Left colon (tissue), 2 donors: ENCODE data around the gene NOL6. TPM values are rescaled to one million over a fixed set of nuclear protein-coding genes. Genes with fewer than 3 reads are reported as not detected.
"Not testable (repeated sequence)": the region's sequence is repeated elsewhere in the genome, so short reads cannot be mapped to it uniquely, and the experiment has no call there.

Experiments used
- ATAC-seq: fragments of 200-7000 bp; cut with Tn5 transposase; one replicate; pipeline ENCODE4 v1.9.1; 2020; ENCODE audit warnings: mild to moderate bottlenecking, moderate library complexity
- DNase-seq, 2 donors: peaks; one replicate each; pipeline ENCODE4 v3.0.0-alpha.2; 2020
- intact Hi-C, 2 donors: fragments of 100-400 bp; cut with DNase I in 1 of 2; cut with micrococcal nuclease in 1 of 2; formaldehyde crosslinking; loops; one replicate each; pipeline versions ENCODE4 v1.11.2 to v1.14.0; 2022; cut with DNase I, micrococcal nuclease
- total RNA-seq, 2 donors: library from RNA; stranded (reverse); fragmentation: NEBNext Ultra II Directional; extraction: Animal tissue kit (Norgen Biotek cat#: 25700); gene quantifications; one replicate each; pipeline ENCODE4 v1.2.1, GENCODE V29; 2021
- donor health status: DM: no; HTN: no; CAD: no.
- donor health status: DM: yes; HTN: yes; CAD: no.

The NOL6 gene
- total RNA-seq, 2 donors from 2014 or later, result 14.4 to 20.3 TPM

DNA sequence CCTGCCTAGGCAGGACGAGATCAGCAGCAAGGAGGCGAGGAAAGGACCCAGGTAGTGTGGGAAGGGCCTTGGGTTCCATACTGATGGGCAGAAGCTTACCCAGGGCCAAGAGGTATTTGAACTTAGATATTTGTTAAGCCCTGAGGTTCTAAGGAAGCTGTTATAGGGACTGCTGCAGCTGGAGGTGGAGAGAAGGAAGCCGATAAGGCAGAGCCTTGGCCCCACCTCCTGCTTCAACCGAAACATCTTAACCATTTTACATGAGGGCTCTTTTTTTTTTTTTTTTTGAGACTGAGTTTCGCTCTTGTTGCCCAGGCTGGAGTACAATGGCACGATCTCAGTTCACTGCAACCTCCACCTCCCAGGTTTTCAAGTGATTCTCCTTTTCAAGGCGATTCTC, 17.8 kb downstream of the NOL6 start:
- intact Hi-C loops, result no loop called here
- ATAC-seq (no peak), DNase-seq (no peak)

GRCh38 chr9:33455456-33455855, 18.3 kb downstream of the NOL6 start:
- intact Hi-C loops, ATAC-seq, DNase-seq: not testable (repeated sequence)

DNA sequence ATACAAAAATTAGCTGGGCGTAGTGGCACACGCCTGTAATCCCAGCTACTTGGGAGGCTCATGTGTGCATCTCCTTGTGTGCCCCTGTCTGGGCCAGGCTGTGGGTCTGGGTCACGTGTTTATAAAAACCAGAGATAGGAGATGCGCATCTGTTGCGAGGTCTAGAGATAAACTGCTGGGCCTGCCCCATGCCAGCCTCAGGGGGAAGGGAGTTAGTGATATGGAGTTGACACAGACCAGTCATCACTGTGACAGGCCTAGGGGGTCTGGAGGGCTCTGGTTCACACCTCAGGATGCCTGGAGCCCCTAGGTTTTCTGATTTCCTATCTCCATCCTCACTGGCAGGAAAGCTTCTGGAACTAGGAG, 19.1 kb downstream of the NOL6 start:
- ATAC-seq, DNase-seq, intact Hi-C loops: not testable (repeated sequence)

DNA sequence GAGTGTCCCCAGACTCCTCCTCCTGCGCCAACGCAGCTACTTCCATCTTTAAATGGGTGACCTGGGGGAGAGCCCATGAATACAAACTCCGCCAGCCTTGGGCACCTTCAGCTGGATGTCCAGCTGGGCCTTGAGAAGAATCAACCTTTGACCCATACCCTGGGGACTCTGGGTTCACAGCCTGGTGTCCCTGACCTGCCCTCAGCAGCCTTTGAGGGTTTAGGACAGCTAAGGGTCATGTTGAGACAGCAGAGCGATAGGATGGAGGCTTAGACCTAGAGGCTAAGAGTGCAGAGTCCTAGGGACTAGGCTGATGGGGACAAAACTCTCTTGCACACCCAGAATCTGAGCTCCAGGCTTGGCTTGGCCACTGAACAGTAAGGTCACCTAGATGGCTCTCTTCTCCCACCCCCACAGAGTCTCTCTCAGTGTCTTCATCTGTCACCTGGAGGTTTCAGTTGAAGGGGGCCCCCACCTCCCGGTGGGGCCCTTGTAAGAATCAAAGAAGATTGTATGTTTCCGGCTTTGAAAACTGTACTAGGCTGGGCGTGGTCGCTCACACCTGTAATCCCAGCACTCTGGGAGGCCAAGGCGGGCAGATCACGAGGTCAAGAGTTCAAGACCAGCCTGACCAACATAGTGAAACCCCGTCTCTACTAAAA, 19.6 kb downstream of the NOL6 start:
- intact Hi-C loops, result no loop called here
- DNase-seq (no peak), ATAC-seq (no peak)

GRCh38 chr9:33453286-33453860, 20.4 kb downstream of the NOL6 start:
- DNase-seq (no peak), ATAC-seq (no peak)
- intact Hi-C loops, result no loop called here

GRCh38 chr9:33452828-33453271, 20.9 kb downstream of the NOL6 start:
- ATAC-seq, result peak; percentile 72
- intact Hi-C loops, result no loop called here

GRCh38 chr9:33450621-33451146, 23.0 kb downstream of the NOL6 start:
- intact Hi-C loops, result no loop called here
- DNase-seq (no peak), ATAC-seq (no peak)

More at GRCh38 chr9:33452828-33453271, 20.9 kb downstream of the NOL6 start:
- peak; percentile 41 to 57 for DNase-seq

DNA sequence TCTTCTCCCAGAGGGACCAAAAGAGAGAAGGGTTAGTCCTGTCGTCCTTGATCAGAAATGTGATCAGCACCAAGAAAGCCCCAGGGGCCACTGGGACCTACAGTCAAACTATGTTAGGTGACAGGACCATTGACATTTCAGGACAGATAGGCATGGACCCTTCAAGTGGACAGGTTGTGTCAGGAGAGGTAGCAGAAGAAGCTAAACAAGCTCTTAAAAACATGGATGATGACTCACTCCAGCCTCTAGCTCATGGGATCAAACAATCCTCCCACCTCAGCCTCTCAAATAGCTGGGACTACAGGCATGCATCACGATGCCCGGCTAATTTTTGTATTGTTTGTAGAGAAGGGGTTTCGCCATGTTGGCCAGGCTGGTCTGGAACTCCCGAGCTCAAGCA, 24.0 kb downstream of the NOL6 start:
- intact Hi-C loops, result no loop called here
- ATAC-seq, result no peak
- no peak for DNase-seq

- DNase-seq (no peak), ATAC-seq (no peak)
- intact Hi-C loops, result no loop called here
These were observed 25.7 kb downstream of the NOL6 start for GRCh38 chr9:33447799-33448553.

GRCh38 chr9:33446946-33447798, 26.6 kb downstream of the NOL6 start, which contains the start of gene AQP3:
AQP3 (minus strand) TSS chr9:33447593; CDS start chr9:33447530, 63 bp downstream.
- intact Hi-C loops, result no loop called here
- ATAC-seq, result peak; percentile 91

DNA sequence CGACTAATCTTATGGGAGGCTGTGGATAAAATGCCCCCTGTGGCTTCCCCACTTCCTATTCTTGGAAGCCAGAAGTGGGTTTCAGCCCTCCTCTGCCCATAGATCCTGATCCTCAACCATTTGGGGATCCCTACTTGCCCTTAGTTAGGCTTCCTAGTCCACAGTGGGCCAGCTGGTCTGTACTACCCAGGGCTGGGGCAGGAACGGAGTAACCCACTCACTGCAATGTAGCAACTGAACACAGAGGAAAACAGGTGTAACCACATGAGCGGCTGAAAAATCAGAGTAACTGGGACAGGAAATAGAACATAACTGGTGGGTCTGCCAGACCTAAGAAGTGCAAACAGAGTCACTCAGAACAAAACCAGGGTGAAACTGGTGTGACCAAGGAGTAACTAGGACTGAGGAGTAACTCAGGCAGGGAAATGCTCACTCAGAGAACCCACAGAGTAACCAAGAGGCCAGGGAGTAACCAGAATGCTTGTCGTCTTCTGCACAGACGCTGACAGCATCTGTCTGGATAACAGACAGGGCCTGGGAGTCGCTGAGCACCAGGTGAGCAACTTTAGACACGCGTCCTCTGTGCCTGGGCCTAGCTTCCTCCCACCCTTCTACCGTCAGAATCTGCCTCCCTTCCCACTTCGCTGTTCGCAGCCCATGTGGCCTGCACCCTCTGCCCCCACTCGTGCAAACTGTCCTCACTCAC, 27.3 kb downstream of the NOL6 start:
- DNase-seq, result no peak
- intact Hi-C loops, result no loop called here
- ATAC-seq, result peak; percentile 13

More at GRCh38 chr9:33446946-33447798, 26.6 kb downstream of the NOL6 start, which contains the start of gene AQP3:
- DNase-seq, result peak; percentile 69 to 76

- intact Hi-C loops, result no loop called here
- DNase-seq, result peak in 1 of 2 donors; percentile 35
- ATAC-seq, result peak; percentile 20
These were observed 28.1 kb downstream of the NOL6 start for GRCh38 chr9:33445389-33446239.

DNA sequence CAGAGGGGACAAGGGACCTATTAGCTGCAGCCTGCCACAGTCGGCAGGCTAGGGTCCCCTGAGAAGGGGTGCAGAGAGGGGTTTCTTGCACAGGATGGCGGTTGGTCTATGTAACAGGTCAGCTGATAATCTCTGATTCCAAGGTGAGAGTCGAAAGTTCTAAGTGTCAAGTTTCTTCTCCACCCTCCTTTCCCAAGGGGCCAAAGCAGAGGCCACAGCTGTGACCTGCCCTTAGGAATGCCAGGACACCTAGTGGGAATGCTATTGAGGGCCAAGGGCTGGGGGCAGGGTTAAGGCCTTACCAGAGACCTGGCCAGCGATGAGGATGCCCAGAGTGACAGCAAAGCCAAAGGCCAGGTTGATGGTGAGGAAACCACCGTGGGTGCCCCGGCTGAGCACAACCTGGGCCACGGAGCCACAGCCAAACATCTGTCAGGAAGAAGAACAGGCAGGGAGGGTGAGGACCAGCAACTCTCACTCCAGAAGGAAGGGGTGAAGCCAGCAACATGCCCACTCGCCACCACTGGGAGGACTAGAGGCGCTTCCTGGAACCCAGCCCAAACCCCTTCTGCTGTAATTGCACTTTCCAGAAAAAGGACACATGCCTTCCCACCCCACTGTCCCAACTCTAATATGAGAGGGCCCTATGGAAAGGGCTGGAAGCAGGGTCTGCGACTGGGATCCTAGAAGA, 30.1 kb downstream of the NOL6 start:
- intact Hi-C loops, result no loop called here
- ATAC-seq, result no peak
- DNase-seq, result no peak

DNA sequence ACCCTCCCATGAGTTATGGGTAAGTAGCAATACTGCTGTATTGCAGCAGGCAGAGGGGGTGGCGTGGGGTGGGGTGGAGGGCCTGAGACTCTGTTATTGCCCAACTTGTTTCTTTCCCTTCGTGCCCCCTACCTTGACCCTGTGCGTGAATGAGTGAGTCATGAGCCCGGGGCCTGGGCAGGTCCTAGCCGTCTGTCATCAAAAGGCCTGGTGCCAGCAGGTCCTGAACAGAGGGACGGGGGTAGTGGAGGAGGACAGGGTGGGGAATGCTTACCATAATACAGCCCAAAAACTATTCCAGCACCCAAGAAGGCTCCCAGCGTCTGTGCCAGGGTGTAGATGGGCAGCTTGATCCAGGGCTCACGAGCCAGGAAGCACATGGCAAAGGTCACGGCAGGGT, 30.7 kb downstream of the NOL6 start:
- no peak for DNase-seq
- no peak for ATAC-seq
- intact Hi-C loops, result no loop called here

DNA sequence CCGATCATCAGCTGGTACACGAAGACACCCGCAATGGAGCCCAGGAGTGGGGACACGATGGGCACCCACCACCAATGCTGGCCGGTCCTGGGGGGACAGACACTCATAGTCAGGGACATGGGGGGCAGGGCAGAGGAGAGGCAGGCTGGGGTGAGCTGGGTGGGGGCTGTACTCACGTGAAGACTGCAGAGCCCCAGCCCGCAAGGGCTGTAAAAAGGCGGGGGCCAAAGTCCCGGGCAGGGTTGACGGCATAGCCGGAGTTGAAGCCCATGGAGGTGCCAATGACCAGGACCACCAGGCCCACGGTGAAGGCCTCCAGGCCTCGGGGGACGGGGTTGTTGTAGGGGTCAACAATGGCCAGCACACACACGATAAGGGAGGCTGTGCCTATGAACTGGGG, 31.6 kb downstream of the NOL6 start:
- intact Hi-C loops, result no loop called here
- ATAC-seq (no peak), DNase-seq (no peak)

- DNase-seq (no peak), ATAC-seq (no peak)
- intact Hi-C loops, result no loop called here
These were observed 33.1 kb downstream of the NOL6 start for GRCh38 chr9:33440609-33441008.

DNA sequence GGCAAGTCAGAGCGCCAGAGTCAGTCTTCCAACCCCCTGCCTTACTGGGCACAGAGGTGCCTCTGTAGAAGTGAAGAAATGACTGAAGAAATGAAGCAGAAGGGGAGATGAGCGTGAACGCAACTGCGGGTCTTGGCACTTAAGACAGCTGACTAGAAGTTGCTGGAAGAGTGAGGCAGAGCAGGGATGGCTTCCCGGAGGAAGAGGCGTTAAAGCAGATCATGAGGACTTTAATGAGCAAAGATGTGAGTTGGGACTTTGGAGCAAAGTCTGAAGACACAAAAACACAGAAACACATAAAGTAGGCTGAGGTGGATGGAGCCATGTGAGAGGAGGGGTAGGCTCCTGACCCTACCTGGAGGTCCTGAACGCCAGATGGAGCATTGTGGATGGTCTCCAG, 33.5 kb downstream of the NOL6 start:
- DNase-seq (no peak), ATAC-seq (no peak)
- intact Hi-C loops, result no loop called here
